Stimulated activated CD4-positive, alpha-beta T cell treated with anti-CD3 and anti-CD28 coated beads, Interleukin-2, amount 100 ng/mL, for 24 hours (primary cell): ENCODE data around the gene NDC1.
"Not testable (repeated sequence)": the region's sequence is repeated elsewhere in the genome, so short reads cannot be mapped to it uniquely, and the experiment has no call there.

Experiments
- DNase-seq, 2 donors: peaks; one replicate each; pipeline ENCODE4 v3.0.0-alpha.2; 2020

The NDC1 gene

DNA sequence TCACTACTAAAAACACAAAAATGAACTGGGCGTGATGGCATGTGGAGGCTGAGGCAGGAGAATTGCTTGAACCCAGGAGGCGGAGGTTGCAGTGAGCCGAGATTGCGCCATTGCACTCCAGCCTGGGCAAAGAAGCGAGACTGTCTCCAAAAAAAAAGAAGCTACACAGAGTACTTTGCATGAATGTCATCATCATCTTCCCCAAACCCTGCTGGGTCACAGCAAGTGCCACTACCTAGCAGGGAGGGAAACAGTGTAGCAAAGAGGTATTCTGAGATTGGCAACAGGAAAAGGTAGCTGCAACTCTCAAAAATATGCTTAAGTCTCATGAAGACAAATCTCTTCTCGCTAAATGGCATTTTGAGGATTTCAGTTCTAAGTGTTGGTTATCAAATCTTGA lies 12.8 kb downstream of the NDC1 start:
- no peak for DNase-seq

DNA sequence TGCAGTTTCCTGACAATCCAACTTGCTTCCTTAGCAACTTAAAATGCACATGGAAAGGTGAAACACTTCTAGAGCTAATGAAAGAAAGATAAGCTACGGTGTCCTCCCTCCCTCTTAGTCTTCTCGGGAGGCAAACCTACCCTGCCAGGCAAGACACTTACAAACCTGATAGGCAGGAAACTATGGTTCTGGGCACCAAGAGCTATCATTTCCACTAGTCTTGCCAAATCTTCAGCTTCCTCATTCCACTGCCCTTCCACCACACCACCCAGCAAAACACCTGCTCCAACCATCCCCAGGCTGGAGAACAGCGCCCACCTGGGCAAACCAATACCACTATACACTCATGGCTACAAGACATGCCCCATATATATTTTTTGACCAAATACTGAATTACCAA lies 15.2 kb downstream of the NDC1 start:
- DNase-seq: no peak

DNA sequence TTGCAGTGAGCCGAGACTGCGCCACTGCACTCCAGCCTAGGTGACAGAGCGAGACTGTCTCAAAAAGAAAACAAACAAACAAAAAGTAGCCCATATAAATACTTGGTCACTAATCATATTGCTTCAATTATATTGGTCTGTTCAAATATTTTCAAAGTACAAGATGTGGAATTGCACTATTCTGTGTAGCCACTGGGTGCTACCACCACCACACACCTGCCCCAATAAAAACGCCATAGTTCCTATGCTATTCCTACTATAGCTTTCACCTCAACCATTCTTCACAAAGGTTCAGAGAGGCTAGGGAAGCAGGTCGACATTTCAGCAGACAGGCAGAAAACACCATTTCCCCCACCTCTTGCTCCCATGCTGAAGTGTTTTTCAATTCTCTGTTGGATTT lies 16.7 kb downstream of the NDC1 start:
- DNase-seq: no peak

DNA sequence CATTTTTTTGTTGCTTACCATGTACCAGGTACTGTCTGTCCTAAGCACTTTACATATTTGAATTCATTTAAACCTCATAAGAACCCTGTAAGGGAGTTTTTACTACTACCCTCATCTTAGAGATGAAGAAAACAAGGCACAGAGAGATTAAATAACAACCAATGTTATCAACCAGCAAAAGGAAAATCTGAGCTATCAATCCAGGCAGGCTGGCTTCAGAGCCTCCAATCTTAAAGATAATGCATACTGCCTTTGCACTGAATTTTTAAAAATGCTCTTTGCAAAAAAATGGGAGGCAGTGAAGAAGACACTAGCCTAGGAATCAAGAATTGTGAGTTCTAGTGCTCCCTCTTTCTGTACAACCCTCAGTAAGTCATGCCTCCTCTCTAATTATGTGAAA lies 18.7 kb downstream of the NDC1 start:
- no peak for DNase-seq

DNA sequence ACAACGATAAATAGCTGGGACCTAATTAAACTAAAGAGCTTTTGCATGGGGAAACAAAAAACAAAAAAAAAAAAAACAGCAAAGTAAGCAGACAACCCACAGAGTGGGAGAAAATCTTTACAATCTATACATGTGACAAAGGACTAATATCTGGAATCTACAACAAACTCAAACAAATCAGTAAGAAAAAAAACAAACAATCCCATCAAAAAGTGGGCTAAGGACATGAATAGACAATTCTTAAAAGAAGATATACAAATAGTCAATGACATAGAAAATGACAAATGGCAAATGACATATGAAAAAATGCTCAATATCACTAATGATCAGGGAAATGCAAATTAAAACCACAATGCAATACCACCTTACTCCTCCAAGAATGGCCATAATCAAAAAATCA lies 21.5 kb downstream of the NDC1 start:
- DNase-seq: not testable (repeated sequence)

DNA sequence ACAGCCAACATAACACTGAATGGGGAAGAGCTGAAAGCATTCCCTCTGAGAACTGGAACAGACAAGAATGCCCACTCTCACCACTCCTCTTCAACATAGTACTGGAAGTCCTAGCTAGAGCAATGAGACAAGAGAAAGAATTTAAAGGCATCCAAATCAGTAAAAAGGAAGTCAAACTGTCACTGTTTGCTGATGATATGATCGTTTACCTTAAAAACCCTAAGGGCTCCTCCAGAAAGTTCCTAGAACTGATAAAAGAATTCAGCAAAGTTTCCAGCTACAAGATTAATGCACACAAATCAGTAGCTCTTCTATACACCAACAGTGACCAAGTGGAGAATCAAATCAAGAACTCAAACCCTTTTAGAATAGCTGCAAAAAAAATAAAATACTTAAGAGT lies 22.6 kb downstream of the NDC1 start:
- DNase-seq: not testable (repeated sequence)

DNA sequence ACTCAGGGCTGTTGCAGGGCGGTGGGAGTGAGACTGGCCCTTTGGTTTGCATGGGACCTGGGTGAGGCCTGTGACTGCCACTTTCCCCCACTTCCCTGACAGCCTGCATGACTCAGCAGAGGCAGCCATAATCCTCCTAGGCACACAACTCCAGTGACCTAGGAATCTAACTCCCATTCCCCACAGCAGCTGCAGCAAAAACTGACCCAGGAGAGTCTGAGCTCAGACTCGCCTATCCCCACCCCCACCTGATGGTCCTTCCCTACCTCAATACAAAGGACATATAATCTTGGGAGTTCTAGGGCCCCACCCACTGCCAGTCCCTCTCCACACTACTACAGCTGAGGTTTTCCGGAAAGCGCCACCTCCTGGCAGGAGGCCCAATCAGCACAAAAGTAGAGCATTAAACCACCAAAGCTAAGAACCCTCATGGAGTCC lies 26.7 kb downstream of the NDC1 start:
- peak; percentile 21 to 24 for DNase-seq

DNA sequence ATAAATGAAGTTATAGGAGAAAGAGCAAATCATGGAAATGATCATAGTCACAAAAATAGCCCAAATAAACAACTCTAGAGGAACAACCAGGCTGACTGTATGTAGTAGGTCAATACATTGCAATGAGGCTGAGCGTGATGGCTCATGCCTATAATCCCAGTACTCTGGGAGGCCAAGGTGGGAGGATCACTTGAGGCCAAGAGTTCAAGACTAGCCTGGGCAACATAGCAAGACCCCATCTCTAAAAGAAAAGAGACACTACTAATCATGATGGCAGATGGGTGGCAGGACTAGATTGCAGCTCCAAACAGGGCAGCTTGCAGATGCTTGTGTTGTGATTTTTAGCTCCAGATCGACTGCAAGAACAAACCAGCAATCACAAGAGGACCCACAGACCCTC lies 27.6 kb downstream of the NDC1 start:
- DNase-seq: no peak

DNA sequence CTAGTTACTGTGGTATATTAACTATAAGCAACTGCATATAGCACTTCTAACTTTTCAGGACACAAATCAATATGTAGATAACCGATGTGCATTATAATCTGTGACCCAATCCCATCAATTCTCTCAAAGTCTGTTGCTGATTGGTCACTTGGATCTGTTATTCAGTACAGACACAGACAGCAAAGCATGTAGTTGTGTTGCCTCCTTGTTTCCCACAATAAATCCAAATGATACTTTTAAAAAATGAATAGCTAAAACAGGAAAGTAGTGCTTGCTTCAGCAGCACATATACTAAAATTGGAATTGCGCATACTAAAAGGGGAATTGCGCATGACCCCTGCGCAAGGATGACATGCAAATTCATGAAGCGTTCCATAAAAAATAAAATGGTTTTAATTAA lies 28.1 kb downstream of the NDC1 start:
- DNase-seq: no peak

DNA sequence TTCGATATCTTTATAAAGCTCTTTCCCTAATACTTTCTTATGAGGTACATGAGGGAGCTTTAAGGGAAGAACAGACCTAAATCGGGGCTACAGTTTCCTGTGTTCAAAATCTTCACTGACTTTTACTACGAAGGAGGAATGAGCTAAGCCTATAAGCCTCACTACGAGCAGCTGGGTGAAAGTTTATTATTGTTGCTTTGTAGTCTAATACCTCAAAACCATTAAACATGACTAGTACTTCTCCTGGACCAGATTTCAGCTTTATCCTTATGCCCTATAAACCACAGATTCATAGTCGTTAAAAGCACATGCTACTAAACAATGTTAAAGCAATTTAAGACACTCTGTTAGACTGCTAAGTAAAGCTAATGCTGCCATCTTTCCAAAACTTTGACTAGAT lies 30.2 kb downstream of the NDC1 start:
- no peak for DNase-seq

DNA sequence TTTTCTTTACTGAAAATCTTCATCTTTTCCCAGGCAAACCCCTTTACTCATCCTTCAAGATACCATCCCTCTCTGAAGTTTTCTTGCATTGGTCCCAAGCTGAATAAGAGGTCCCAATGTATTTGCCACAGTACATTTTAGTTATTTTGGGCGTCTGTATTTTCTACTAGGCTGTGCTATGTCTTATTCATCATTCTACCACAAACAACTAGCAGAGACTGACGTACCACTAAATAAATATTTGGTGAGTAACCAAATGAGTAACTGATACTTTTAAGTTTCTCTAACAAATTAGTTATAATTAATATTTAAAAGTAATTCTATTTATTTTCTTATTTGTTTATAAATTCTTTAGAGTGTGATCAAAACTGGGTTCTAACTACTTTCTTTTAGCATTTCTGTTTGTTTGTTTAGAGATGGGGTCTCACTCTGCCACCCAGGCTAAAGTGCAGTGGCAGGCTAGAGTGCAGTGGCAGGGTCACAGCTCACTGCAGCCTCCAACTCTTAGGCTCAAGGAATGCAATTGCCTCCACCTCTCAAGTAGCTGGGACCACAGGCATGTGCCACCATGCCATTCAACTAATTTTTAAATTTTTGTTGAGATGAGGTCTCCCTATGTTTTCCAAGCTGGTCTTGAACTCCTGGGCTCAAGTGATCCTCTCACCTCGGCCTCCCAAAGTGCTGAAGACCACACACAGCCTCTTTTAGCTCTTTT lies 33.1 kb downstream of the NDC1 start:
- no peak for DNase-seq

DNA sequence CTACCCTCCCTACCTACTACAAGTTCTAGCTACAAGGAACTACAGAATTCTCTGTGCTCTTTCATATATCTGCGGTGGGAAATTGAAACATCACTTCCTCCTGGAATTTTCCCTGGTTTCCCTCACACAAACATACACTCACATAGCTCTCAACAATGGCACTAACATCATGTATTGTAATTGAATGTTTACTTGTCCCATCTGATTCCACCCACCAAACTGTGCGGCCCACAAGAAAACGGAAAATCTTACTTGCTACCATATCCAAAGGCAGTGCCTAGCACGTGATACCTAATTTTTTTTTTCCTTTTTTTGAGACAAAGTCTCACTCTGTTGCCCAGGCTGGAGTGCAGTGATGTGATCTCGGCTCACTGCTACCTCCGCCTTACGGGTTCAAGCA lies 33.9 kb downstream of the NDC1 start:
- DNase-seq: no peak

DNA sequence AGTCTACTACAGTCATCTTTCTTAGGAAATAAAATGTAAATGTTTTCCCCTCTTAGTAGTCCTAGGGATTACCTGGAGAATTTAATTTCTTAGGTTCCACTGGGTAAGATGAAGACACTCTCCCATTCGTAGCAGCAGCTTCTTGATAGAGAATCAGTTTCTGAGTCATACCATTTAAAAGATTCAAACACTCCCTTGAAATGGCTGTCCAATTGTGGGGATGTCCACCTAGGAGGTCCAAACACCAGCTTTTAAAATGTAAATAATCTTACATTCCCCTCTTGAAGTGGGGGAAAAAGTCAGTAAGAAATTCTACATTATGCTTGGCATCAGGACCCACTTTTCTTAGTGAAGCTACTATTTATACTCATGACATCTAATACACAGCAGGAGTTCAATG lies 37.5 kb downstream of the NDC1 start:
- no peak for DNase-seq

DNA sequence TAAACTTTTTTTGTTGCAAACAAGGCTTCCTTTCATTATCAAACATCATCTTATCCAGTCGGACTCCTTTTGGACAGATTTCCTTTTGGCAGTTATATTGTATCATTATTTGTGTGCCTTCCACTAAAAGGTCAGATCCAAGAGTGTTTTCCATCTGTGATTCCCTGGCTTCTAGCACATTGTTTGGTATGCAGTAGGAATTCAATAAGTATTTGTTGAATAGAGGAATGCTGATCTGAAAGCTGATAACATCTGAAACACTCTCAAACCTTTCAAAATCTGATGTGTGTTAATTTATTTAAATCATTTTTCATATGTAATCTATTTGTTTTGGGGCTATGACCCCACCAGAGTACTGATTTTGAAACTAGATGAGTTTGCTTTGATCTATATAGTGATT lies 39.0 kb downstream of the NDC1 start:
- no peak for DNase-seq

DNA sequence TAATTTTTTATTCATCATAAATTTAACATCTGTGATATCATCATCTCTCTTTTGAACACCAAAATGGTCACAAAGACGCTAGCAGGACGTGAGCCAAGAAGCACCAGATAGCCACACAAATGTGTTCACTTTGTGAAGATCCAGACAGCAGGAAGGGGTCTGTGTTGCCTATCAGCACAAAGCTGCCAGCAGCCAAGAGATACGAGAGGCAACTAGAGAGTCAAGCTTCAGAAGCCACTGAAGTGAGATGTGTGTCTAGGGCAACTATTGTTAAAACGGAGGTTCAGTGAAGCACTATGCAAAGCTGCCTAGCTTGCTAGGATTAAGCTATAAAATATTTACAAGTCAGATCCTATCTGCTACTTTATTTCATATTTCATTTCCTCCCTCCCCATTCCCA lies 45.3 kb downstream of the NDC1 start:
- DNase-seq: no peak

DNA sequence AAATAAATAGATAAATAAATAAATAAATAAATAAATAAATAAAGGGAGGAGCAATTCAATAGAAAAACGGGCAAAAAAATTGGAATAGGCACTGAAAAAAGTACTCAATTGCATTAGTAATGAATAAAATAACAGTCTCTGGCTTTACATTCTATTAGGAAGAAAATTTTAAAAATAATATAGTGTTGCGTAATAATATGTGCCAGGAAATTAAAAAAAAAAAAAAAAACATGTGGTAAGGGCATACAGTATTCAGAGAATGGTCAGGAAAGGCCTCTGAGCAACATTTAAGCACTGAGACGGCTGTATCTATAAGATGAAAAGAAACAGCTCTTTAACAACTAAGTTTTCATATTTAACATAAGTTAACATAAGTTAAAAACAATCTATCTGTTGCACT lies 50.4 kb downstream of the NDC1 start:
- no peak for DNase-seq

DNA sequence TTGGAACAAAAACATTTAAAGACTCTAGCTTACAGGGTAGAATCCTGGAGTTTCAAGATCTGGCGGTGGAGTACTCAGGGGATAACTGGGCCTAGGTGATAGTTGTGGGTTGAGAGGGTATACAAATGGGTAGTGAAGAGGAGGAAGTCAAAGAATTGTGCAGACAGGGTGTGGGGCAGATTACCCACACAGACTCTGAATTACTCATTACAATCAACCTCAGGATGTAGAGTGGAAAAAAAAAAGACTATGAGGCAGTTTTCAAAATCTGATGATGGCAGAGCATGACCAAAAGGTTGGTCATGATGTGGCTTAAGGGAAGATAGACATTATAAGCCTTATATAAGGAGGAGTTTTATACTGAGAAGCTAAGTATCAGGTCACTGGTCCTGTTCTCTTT lies 55.0 kb downstream of the NDC1 start:
- DNase-seq: no peak

DNA sequence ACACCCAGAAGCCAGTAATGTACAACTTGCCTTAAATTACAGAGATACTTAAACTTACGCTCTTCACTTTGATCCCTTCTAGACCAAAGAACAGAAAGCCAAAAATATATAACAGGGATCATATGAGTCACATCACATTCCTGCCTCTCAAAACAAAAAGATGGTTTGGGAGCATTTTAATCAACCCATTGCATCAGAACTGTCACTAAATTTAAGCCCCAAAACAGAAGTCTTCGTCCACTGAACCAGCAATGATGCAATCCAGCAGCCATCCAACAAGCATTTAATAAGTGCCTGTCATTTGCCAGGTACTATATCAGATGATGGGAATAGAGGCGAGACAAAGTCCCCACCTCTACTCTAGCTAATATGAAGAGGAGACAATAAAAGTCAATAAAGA lies 56.4 kb downstream of the NDC1 start:
- DNase-seq: no peak

DNA sequence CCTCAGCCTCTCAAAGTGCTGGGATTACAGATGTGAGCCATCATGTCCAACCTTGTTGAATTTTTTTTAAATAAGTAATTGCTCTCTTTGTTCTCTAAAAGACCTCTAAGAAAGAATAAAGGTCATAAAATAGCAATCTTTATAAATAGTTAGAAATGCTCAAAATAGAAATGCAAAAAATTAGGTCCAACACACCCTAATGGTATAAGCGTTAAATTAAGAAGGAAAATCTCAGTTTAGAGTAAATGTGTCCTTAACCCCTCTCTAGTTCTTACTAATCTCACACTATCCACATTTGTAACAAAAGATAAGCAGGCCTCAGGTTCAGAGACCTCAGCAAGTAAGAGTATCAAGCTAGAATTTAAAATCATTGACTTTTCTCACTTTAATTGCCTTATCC lies 60.8 kb downstream of the NDC1 start:
- no peak for DNase-seq

DNA sequence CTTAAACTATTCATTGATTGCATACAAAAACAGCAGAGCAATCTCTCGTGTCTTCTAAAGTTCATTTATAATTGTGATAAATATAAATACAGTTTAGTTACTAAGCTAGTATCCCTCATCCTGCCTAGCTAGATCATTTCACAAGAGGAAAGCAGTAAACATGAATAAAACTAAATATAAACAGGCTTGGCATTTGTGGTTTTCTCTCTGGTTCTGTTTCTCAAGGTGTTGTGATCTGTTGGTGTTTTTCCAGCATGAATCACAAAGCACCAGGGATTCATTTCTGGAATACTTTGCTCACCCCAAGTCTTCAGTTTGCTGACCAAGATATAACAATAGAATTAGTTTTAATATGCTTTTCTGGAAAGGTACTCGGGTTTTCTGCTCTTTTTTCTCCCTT lies 66.4 kb downstream of the NDC1 start:
- no peak for DNase-seq

DNA sequence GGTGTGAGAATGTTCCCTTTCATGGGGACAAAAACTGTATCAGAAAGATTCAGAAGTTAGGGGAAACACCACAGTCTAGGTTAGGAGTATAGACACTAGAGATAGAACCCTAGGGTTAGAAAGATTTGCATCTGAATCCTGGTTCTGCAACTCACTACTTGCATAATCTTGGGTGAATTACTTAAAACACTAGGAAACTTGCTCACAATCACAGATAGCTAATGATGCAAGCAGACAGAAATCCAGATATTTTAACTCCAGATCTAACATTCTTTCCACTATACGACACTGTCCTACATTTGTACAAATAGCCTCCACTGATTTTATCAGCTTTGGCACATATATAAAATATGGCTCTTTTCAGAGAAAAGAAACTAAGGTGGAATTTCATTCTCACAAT lies 68.3 kb downstream of the NDC1 start:
- DNase-seq: no peak

DNA sequence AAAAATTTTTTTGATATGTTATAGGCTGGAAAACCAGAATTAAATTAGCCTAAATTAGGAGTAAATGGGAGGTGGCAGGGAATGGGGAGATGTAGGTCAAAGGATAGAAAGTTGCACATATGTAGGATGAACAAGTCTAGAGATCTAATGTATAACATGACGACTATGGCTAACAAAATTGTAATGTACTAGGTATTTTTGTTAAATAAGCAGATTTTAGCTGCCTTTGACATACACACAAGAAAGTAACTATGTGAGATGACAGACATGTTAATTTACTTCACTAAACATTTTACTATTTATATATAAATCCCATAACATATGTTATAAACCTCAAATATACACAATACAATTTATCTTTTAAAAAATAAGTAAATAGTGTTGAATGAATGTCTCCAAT lies 68.9 kb downstream of the NDC1 start:
- no peak for DNase-seq

DNA sequence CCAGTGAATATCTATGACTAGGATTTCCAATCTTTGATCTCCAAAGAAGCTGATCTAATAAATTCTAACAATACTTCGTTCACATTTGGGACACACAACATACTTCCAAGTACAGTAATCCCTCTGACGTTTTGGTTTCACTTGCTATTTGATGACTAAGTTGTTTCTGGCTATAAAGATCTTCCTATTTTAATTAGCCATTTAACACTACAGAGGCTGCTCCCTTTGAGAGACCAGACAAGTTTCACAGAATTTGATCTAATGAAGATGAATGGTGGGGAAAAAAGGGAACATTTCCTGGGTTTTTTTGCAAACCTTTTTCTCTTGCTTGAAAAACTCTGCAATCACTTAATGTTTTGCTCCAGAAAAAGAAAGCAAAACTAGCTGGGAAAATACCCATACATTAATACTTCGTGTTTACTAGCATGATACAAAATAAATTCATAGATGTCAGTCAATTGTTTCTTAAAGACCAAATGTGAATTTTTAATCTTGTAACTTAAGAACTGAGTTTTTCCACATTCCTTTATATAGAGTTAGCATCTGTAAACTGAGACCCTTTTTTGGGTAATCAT lies 71.2 kb downstream of the NDC1 start:
- no peak for DNase-seq

DNA sequence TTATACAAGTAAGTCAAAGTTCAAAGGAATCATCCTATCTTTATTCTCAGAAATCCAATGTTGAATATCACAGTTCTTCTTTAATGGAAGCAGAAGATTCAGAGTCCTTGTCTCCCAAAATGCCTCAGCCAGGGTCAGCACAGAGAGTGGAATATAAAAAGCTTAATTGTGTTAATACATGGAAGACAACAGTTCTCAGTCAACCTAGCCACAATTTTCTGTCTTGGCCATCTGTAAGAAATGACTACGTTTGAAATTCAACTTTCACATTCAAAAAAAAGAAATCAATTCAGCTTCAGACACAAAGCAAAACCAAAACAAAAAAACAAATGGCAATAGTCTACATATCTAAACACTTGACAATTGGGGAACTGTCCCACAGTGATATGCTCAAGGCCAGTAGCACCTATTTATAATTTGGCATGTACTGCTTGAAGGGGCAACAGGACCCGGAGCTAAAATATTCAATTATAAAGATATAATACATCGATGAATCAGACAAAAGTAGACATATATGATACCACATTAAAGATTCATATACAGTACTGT lies 71.8 kb downstream of the NDC1 start:
- no peak for DNase-seq

DNA sequence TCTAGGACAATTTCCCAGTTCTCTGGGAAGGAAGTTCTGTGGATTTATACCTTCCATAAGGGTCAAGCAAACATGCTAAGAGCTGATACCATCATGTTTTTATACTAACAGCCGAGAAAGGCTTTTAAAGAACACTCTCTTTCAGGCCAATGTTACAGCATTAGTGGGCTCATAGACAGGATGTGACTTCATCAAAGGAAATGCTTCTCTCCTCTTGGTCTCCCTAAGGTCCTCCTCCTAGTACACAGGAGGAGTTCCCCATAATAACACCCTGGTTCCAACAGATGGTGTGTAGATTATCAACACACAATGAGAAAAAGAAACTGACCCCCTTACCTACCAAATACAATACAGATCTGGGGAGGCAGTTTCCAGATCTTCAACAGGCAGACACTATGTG lies 72.4 kb downstream of the NDC1 start:
- DNase-seq: no peak
